Mesenchymal stem cell (in vitro differentiated cells and primary cell): ENCODE measurements around the gene TMEM221.

Experiments
- DNase-seq: peaks from one replicate; pipeline ENCODE4 v3.0.0-alpha.2; 2013
- H2AFZ ChIP-seq: one replicate; pipeline ENCODE4 v1.6.1; 2013; ENCODE audit warnings: low read depth, mild to moderate bottlenecking, control low read depth, inconsistent platforms, low read length, moderate library complexity
- H2AK5ac ChIP-seq: 2 replicates; pipeline ENCODE4 v1.6.1; 2013; ENCODE audit warnings: low read length, moderate library complexity, mild to moderate bottlenecking, inconsistent platforms; ENCODE audit not compliant: severe bottlenecking
- H2BK120ac ChIP-seq: one replicate; pipeline ENCODE4 v1.6.1; 2013; ENCODE audit warnings: low read depth, mild to moderate bottlenecking, inconsistent platforms, low read length, moderate library complexity
- H2BK12ac ChIP-seq, 2 experiments: one replicate each; pipeline ENCODE4 v1.6.1; 2013; ENCODE audit warnings: inconsistent platforms in 2 of 2, low read length in 2 of 2, mild to moderate bottlenecking in 2 of 2, moderate library complexity in 2 of 2, control low read depth in 1 of 2
- H2BK15ac ChIP-seq: one replicate; pipeline ENCODE4 v1.6.1; 2013; ENCODE audit warnings: mild to moderate bottlenecking, low read depth, inconsistent platforms; ENCODE audit not compliant: poor library complexity, severe bottlenecking
- H2BK5ac ChIP-seq: 2 replicates; pipeline ENCODE4 v1.6.1; 2013; ENCODE audit warnings: low read depth, mild to moderate bottlenecking, low read length, control low read depth, inconsistent platforms; ENCODE audit not compliant: poor library complexity, severe bottlenecking
- H3K14ac ChIP-seq, 2 experiments: one replicate each; pipeline ENCODE4 v1.6.1; 2013; ENCODE audit warnings: inconsistent platforms in 2 of 2, low read length in 2 of 2, control low read depth in 1 of 2, mild to moderate bottlenecking in 1 of 2, moderate library complexity in 1 of 2
- H3K18ac ChIP-seq, 2 experiments: one replicate each; pipeline ENCODE4 v1.6.1; 2013; ENCODE audit warnings: inconsistent platforms in 2 of 2, low read length in 2 of 2, control low read depth in 1 of 2, low read depth in 1 of 2, mild to moderate bottlenecking in 1 of 2
- H3K23ac ChIP-seq, 2 experiments: one replicate each; pipeline ENCODE4 v1.6.1; 2013; ENCODE audit warnings: inconsistent platforms in 2 of 2, low read length in 2 of 2, mild to moderate bottlenecking in 2 of 2, moderate library complexity in 2 of 2, control low read depth in 1 of 2
- H3K27ac ChIP-seq: 2 replicates; pipeline ENCODE4 v1.5.1; 2013; ENCODE audit warnings: mild to moderate bottlenecking, moderate library complexity, low read length, control low read depth, inconsistent platforms; ENCODE audit not compliant: poor library complexity, severe bottlenecking
- H3K27me3 ChIP-seq, 2 experiments: 2 replicates each; pipeline versions ENCODE4 v1.6.1 to v1.7.0; 2013; ENCODE audit warnings: low read length in 2 of 2, mild to moderate bottlenecking in 2 of 2, moderate library complexity in 2 of 2, control low read depth in 1 of 2, inconsistent platforms in 1 of 2; ENCODE audit not compliant: control insufficient read depth in 1 of 2, insufficient read depth in 1 of 2
- H3K36me3 ChIP-seq, 2 experiments: 2 replicates each; pipeline versions ENCODE4 v1.6.1 to v1.7.0; 2013; ENCODE audit warnings: low read length in 2 of 2, control low read depth in 1 of 2, inconsistent platforms in 1 of 2, low read depth in 1 of 2, mild to moderate bottlenecking in 1 of 2; ENCODE audit not compliant: insufficient read depth in 2 of 2, control insufficient read depth in 1 of 2
- H3K4ac ChIP-seq, 2 experiments: one replicate each; pipeline ENCODE4 v1.6.1; 2013; ENCODE audit warnings: inconsistent platforms in 2 of 2, low read length in 2 of 2, mild to moderate bottlenecking in 2 of 2, moderate library complexity in 2 of 2, control low read depth in 1 of 2, low read depth in 1 of 2
- H3K4me1 ChIP-seq: 2 replicates; pipeline ENCODE4 v1.6.1; 2013; ENCODE audit warnings: low read depth, low read length, control low read depth; ENCODE audit not compliant: control insufficient read depth, insufficient read depth
- H3K4me2 ChIP-seq: 2 replicates; pipeline ENCODE4 v1.6.1; 2013; ENCODE audit warnings: low read length, mild to moderate bottlenecking, inconsistent platforms; ENCODE audit not compliant: poor library complexity, severe bottlenecking
- H3K4me3 ChIP-seq, 2 experiments: 2 replicates each; pipeline versions ENCODE4 v1.5.1 to v1.7.0; 2013; ENCODE audit warnings: low read length in 2 of 2, mild to moderate bottlenecking in 2 of 2, control low read depth in 1 of 2, low read depth in 1 of 2; ENCODE audit not compliant: insufficient read depth in 1 of 2
- H3K79me1 ChIP-seq: replicated peaks from 2 replicates; pipeline ENCODE4 v1.6.1; 2013; ENCODE audit warnings: mild to moderate bottlenecking, control low read depth, low read length, inconsistent platforms; ENCODE audit not compliant: poor library complexity, severe bottlenecking
- H3K9ac ChIP-seq: 2 replicates; pipeline ENCODE4 v1.7.0; 2013; ENCODE audit warnings: mild to moderate bottlenecking, low read length, moderate library complexity
- H3K9me3 ChIP-seq: 2 replicates; pipeline ENCODE4 v1.7.0; 2013; ENCODE audit warnings: mild to moderate bottlenecking, low read length; ENCODE audit not compliant: control insufficient read depth
- H4K8ac ChIP-seq: one replicate; pipeline ENCODE4 v1.6.1; 2013; ENCODE audit warnings: inconsistent platforms, mild to moderate bottlenecking, low read length, moderate library complexity
- H4K91ac ChIP-seq: one replicate; pipeline ENCODE4 v1.6.1; 2013; ENCODE audit warnings: mild to moderate bottlenecking, low read length, inconsistent platforms
- WGBS: methylation state at CpG from one replicate; pipeline ENCODE4 v1.1.7; 2013; ENCODE audit warnings: mixed read lengths; 5-methylcytosine and 5-hydroxymethylcytosine counted together

TMEM221 gene

DNA sequence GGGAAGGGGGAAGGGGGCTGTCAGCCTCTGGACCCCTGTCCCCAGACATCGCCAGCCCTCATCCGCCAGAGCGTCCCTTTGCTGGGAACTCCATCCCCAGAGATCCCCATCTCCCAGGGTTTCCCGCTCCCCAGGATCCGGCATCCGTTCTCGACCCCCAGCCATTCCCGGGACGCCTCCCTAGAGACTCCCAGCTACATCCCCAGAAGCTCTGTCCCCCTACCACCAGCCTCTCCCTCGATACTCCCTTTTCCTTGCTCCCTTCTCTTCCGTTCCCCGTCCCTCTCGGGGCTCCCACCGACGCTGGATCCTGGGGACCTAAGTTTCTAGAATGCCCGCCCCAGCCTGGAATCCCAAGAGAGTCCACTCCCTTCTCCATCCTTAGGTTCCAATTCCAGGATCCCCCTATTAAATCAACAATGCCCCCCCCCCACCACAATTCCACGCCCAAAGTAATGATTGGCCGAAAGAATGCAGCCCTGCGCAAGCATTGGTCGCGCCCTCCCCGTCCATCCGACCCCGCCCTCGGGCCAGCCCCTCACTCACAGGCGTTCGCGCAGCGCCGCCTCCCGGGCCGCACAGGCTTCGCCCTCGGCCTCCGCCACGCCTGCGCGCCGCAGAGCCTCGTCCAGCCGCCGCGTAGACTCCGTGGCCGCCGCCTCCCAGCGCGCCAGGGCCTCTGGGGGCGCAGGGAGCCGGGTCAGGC is 57.6 kb downstream of the TMEM221 start:
- peak overlapping the region; percentile 69 for H2AFZ ChIP-seq
- H4K91ac ChIP-seq: peak overlapping the region; percentile 27
- H3K4me3 ChIP-seq: peak overlapping the region; percentile 42 to 82
- no peaks in the 10 kb centered on the region for H3K36me3 ChIP-seq
- peaks cover 12 to 26% of the 10 kb centered on the region in 2 experiments for H3K27me3 ChIP-seq
- no peak overlapping the region for H3K27ac ChIP-seq
- peak overlapping the region in 1 of 2 experiments; percentile 40 for H3K23ac ChIP-seq
- H2BK5ac ChIP-seq: no peak overlapping the region
- H3K4me1 ChIP-seq: peaks cover 10% of the 10 kb centered on the region
- no peak overlapping the region for H2AK5ac ChIP-seq
- H3K14ac ChIP-seq: no peak overlapping the region
- peak overlapping the region in 1 of 2 experiments; percentile 83 for H3K18ac ChIP-seq
- H2BK120ac ChIP-seq: peak overlapping the region; percentile 34
- WGBS: under 1% methylated on average over 50 of the region's 50 CpGs
- H3K4ac ChIP-seq: no peak overlapping the region
- H3K4me2 ChIP-seq: peak overlapping the region; percentile 91
- DNase-seq: peak; percentile 93
- H2BK15ac ChIP-seq: no peak overlapping the region
- peak overlapping the region; percentile 45 for H4K8ac ChIP-seq
- H3K79me1 ChIP-seq: no peaks in the 10 kb centered on the region
- peaks cover 5% of the 10 kb centered on the region for H3K9me3 ChIP-seq
- peak overlapping the region; percentile 70 for H3K9ac ChIP-seq
- H2BK12ac ChIP-seq: no peak overlapping the region

DNA sequence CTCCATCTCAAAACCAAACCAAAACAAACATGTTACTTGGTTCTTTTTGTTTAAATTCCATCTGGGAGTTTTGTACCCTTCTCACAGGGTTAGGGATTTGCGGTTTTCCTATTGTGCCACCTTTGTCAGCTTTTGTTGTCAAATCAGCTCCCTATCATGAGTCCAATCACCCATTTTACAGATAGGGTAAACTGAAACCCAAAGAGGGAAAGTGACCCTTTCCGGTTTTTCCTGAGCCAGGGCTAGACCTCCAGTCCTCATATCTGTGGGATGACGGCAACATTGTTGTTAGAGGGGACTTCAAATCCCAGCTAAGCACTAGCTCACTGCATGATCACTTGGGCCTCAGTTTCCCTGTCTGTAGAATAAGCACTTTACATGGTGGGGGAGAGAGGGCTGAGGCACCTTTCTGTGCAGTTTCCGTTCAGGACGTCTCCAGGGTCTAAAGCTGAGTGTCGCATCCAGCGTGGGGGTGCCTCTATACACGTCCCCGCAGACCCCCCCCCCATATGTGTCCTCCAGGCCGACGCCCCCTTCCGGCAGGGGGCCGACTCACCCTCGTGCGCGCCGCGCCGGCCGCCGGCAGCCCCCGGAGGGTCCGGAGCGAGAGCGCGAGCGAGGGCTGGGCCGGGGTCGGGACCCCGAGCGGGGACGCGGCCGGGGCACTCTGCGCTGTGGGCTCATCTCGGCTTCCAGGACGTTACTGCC is 58.4 kb downstream of the TMEM221 start:
- Histone ChIP-seq H3K18ac (peak overlapping the region in 1 of 2 experiments; percentile 83), H3K14ac (no peak overlapping the region), H4K91ac (peak overlapping the region; percentile 27), H2BK5ac (no peak overlapping the region), H4K8ac (peak overlapping the region; percentile 72), H3K27ac (no peak overlapping the region), H3K23ac (peak overlapping the region in 1 of 2 experiments; percentile 40), H3K9ac (peak overlapping the region; percentile 70), H2AK5ac (no peak overlapping the region), H3K4me2 (peak overlapping the region; percentile 91), H3K27me3 (peaks cover 12 to 26% of the 10 kb centered on the region in 2 experiments), H2BK12ac (no peak overlapping the region), H3K9me3 (peaks cover 5% of the 10 kb centered on the region), H3K4me3 (peak overlapping the region; percentile 41 to 82), H2AFZ (peak overlapping the region; percentile 69), H3K79me1 (no peaks in the 10 kb centered on the region), H3K4ac (no peak overlapping the region), H2BK15ac (no peak overlapping the region), H2BK120ac (peak overlapping the region; percentile 34), H3K36me3 (no peaks in the 10 kb centered on the region), H3K4me1 (peaks cover 12% of the 10 kb centered on the region)
- no peak for DNase-seq
- WGBS: 6% methylated on average over 37 of the region's 37 CpGs

DNA sequence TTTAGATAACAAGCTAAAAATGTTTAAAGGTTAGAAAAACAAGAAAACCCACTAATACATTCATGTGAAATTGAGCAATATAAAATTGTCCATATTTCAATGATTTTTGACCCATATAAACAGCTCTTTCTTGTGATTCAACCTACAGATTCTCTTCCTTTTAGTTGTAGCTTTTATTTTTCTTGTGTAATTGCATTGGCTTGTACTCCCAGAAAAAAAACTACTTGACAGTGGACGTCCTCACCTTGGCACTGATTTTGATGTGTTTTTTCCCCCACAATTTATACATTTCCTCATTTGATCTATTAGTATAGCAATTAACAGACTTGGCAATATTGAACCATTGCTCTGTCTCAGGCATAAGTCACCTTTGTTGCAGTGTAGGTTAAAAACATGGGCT is 59.2 kb downstream of the TMEM221 start:
- Histone ChIP-seq H3K27ac (no peak overlapping the region), H2BK15ac (no peak overlapping the region), H3K27me3 (peaks cover 12 to 25% of the 10 kb centered on the region in 2 experiments), H4K91ac (no peak overlapping the region), H2AK5ac (no peak overlapping the region), H3K9ac (no peak overlapping the region), H3K23ac (no peak overlapping the region), H2BK5ac (no peak overlapping the region), H4K8ac (no peak overlapping the region), H3K4ac (no peak overlapping the region), H3K14ac (no peak overlapping the region), H3K4me1 (peaks cover 12% of the 10 kb centered on the region), H3K4me3 (no peak overlapping the region), H3K79me1 (no peaks in the 10 kb centered on the region), H2BK120ac (no peak overlapping the region), H3K18ac (no peak overlapping the region), H2BK12ac (no peak overlapping the region), H3K4me2 (no peak overlapping the region), H3K36me3 (no peaks in the 10 kb centered on the region), H2AFZ (no peak overlapping the region), H3K9me3 (peaks cover 5% of the 10 kb centered on the region)
- no peak for DNase-seq
- WGBS: 80% methylated on average over 1 of the region's 1 CpG

DNA sequence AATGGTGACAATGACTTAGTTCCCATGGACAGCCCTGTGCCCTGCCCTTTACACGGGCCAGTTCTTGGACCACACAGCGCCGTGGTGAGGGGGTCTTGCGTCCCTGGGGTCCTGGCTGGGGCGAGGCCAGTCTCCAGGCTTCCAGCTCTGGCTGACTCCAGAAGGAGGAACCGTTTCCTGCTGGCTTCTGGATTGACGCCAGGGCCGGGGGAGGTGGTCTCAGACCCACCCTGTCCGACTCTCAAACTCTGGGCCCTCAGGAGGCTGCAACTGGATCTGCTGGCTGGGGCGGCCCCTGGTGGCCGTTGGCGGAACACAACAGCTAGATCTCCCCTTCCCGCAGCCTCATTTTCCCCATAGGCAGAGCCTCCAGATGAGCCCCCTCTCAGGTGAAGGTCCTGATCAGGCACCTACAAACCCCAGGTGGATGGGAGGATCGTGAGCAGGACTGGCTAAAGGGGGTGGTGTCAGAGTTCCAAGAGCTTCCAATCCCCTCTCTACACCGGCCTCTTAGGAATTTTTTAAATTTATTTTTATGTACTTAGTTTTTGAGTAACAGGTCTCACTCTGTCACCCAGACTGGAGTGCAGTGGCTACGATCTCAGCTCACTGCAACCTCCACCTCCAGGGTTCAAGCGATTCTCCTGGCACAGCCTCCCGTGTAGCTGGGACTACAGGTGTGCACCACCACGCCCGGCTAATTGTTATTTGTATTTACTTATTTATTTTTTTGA is 62.4 kb downstream of the TMEM221 start:
- Histone ChIP-seq H2AK5ac (no peak overlapping the region), H3K4ac (peak overlapping the region in 1 of 2 experiments; percentile 14), H2BK120ac (peak overlapping the region; percentile 49), H4K8ac (peak overlapping the region; percentile 69), H3K36me3 (no peaks in the 10 kb centered on the region), H3K14ac (no peak overlapping the region), H3K9me3 (peaks cover 5% of the 10 kb centered on the region), H3K4me1 (peaks cover 10% of the 10 kb centered on the region), H3K4me2 (no peak overlapping the region), H3K27me3 (peaks cover 6 to 8% of the 10 kb centered on the region in 2 experiments), H2BK5ac (no peak overlapping the region), H3K27ac (no peak overlapping the region), H4K91ac (peak overlapping the region; percentile 93), H3K18ac (peak overlapping the region; percentile 48 to 70), H3K9ac (no peak overlapping the region), H3K4me3 (no peak overlapping the region), H3K79me1 (no peaks in the 10 kb centered on the region), H2BK15ac (no peak overlapping the region), H2BK12ac (peak overlapping the region in 1 of 2 experiments; percentile 60), H2AFZ (no peak overlapping the region), H3K23ac (no peak overlapping the region)
- peak; percentile 57 for DNase-seq
- 54% methylated on average over 14 of the region's 20 CpGs for WGBS
